Measurements from ENCODE around the gene JOSD1. TPM values are rescaled to one million over a fixed set of nuclear protein-coding genes. Genes with fewer than 3 reads are reported as not detected.

Gene JOSD1
- total and polyA plus RNA-seq, 10 of the 15 experiments (the other 5 are each of a cell fraction or from before 2014, with no cell fraction given), result 6.2 to 54.6 (median 40.5) TPM

- peak; percentile 45; the same call in 1 of the 2 replicates for TF ChIP-seq RUNX3 (IDR thresholded peaks at IDR 0.05; ENCODE audit: low read length)
- no peak for TF ChIP-seq HSF1 (IDR thresholded peaks at IDR 0.05; ENCODE audit: low read depth, low read length)
- no peak for TF ChIP-seq SUPT20H (IDR thresholded peaks at IDR 0.05; ENCODE audit: borderline replicate concordance, control insufficient read depth, low read depth, low read length)
- TF ChIP-seq NFYA (IDR thresholded peaks at IDR 0.05; ENCODE audit: borderline replicate concordance, low read depth, low read length), result no peak
- TF ChIP-seq MEF2B (IDR thresholded peaks at IDR 0.05; ENCODE audit: partially characterized antibody, poor library complexity, severe bottlenecking), result peak; percentile 26
- no peak for TF ChIP-seq SIX5 (IDR thresholded peaks at IDR 0.05; ENCODE audit: low read depth, low read length, severe bottlenecking)
- TF ChIP-seq TCF7 (IDR thresholded peaks at IDR 0.05; ENCODE audit: borderline replicate concordance), result no peak
- no peak for TF ChIP-seq TARDBP (IDR thresholded peaks at IDR 0.05; ENCODE audit: borderline replicate concordance)
- no peak for TF ChIP-seq ATF3 (IDR thresholded peaks at IDR 0.05; ENCODE audit: borderline replicate concordance, extremely low read depth, low read depth, low read length)
- TF ChIP-seq PAX5 (IDR thresholded peaks at IDR 0.05; ENCODE audit: borderline replicate concordance, low read depth, low read length), result no peak
- no peak for TF ChIP-seq MTA3 (IDR thresholded peaks at IDR 0.05; ENCODE audit: borderline replicate concordance, low read length)
- no peak for TF ChIP-seq ELK1 (IDR thresholded peaks at IDR 0.05; ENCODE audit: low read depth, low read length)
- TF ChIP-seq SIN3A (IDR thresholded peaks at IDR 0.05; ENCODE audit: low read depth, low read length), result no peak
- no peak for TF ChIP-seq TAF1 (IDR thresholded peaks at IDR 0.05; ENCODE audit: borderline replicate concordance, low read depth, low read length)
- TF ChIP-seq E2F4 (IDR thresholded peaks at IDR 0.05; ENCODE audit: low read depth, low read length), result no peak
- TF ChIP-seq KAT2A (conservative IDR thresholded peaks at IDR 0.05; ENCODE audit: control insufficient read depth, low read depth, low read length), result no peak
- TF ChIP-seq ZNF207 (IDR thresholded peaks at IDR 0.05; ENCODE audit: borderline replicate concordance), result no peak
- no peak for TF ChIP-seq REST (IDR thresholded peaks at IDR 0.05; ENCODE audit: low read depth, low read length)
- TF ChIP-seq ATF2 (IDR thresholded peaks at IDR 0.05; ENCODE audit: low read length), result no peak
- 0 out of 2 replicates have a peak, but pooled peaks have one; percentile 37 for TF ChIP-seq EED (IDR thresholded peaks at IDR 0.05; ENCODE audit: low read depth)
- no peak for TF ChIP-seq NBN (IDR thresholded peaks at IDR 0.05)
Measured at GRCh38 chr22:38657045-38657909, 43.5 kb downstream of the JOSD1 start (continued).
